Stomach (tissue), 4 donors: ENCODE measurements around the gene PLCB1.

Experiments used
- EP300 ChIP-seq: sonication (generic); formaldehyde crosslinking; IDR thresholded peaks from one replicate; pipeline ENCODE4 v1.6.1; 2017; ENCODE audit warnings: antibody characterized with exemption
- POLR2AphosphoS5 ChIP-seq, 3 donors: sonication (generic); formaldehyde crosslinking; IDR thresholded peaks; one replicate each; pipeline ENCODE4 v1.6.1; 2016; ENCODE audit warnings: antibody characterized with exemption in 3 of 3
- TF ChIP-seq, protein P1 (sequence below), 7 experiments: fragments of 450-650 bp in 4 of 7; fragments of 200-600 bp in 3 of 7; sonication (generic) in 3 of 7; IDR thresholded peaks; one replicate each; pipeline ENCODE4 v1.5.1; 2016 to 2019; ENCODE audit warnings: antibody characterized with exemption in 7 of 7, control low read depth in 2 of 7, mild to moderate bottlenecking in 1 of 7

GRCh38 chr20:8162610-8163009 is 30.5 kb downstream of the PLCB1 start:
- TF ChIP-seq, protein P1, sequence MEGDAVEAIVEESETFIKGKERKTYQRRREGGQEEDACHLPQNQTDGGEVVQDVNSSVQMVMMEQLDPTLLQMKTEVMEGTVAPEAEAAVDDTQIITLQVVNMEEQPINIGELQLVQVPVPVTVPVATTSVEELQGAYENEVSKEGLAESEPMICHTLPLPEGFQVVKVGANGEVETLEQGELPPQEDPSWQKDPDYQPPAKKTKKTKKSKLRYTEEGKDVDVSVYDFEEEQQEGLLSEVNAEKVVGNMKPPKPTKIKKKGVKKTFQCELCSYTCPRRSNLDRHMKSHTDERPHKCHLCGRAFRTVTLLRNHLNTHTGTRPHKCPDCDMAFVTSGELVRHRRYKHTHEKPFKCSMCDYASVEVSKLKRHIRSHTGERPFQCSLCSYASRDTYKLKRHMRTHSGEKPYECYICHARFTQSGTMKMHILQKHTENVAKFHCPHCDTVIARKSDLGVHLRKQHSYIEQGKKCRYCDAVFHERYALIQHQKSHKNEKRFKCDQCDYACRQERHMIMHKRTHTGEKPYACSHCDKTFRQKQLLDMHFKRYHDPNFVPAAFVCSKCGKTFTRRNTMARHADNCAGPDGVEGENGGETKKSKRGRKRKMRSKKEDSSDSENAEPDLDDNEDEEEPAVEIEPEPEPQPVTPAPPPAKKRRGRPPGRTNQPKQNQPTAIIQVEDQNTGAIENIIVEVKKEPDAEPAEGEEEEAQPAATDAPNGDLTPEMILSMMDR (IDR thresholded peaks at IDR 0.05): no peak
- TF ChIP-seq POLR2AphosphoS5 (IDR thresholded peaks at IDR 0.05) (no peak), EP300 (no peak)
